Activated CD8-positive, alpha-beta T cell treated with anti-CD3 and anti-CD28 coated beads for 36 hours (primary cell): ENCODE data around the gene TMCC1. TPM values are rescaled to one million over a fixed set of nuclear protein-coding genes. Genes with fewer than 3 reads are reported as not detected.

ENCODE experiments used
- ATAC-seq: fragments of 200-7000 bp; cut with Tn5 transposase; one replicate; pipeline ENCODE4 v1.10.0; 2021; ENCODE audit warnings: mild to moderate bottlenecking, moderate library complexity
- CTCF ChIA-PET: fragments of 350-600 bp; sonication (Branson Sonifier 250); formaldehyde crosslinking; loops from one replicate; lab custom pipeline; 2021; ENCODE audit warnings: antibody characterized with exemption; lab: Charles Lee
- POLR2A ChIA-PET: fragments of 350-600 bp; sonication (Branson Sonifier 250); formaldehyde crosslinking; loops from one replicate; lab custom pipeline; 2021; ENCODE audit warnings: antibody characterized with exemption; lab: Charles Lee
- DNase-seq: peaks from one replicate; pipeline ENCODE4 v3.0.0-alpha.2; 2020
- H3K27ac Mint-ChIP-seq: one replicate; pipeline ENCODE4 v1.8.0; 2021; ENCODE audit warnings: mild to moderate bottlenecking, mixed read lengths
- H3K27me3 Mint-ChIP-seq: one replicate; pipeline ENCODE4 v1.8.0; 2021; ENCODE audit warnings: mixed read lengths
- H3K36me3 Mint-ChIP-seq: one replicate; pipeline ENCODE4 v1.8.0; 2021; ENCODE audit warnings: low read depth, mixed read lengths
- H3K4me1 Mint-ChIP-seq: one replicate; pipeline ENCODE4 v1.8.0; 2021; ENCODE audit warnings: low read depth, mixed read lengths
- H3K4me3 Mint-ChIP-seq: one replicate; pipeline ENCODE4 v1.8.0; 2021; ENCODE audit warnings: mild to moderate bottlenecking, moderate library complexity, mixed read lengths
- H3K9me3 Mint-ChIP-seq: one replicate; pipeline ENCODE4 v1.8.0; 2021; ENCODE audit warnings: mixed read lengths
- intact Hi-C: fragments of 100-400 bp; cut with micrococcal nuclease; formaldehyde crosslinking; loops from one replicate; pipeline ENCODE4 v1.10.0; 2022
- total RNA-seq, 2 experiments: library from RNA; stranded (reverse); gene quantifications; one replicate each; pipeline ENCODE4 v1.2.3, GENCODE V29; 2021
- TF ChIP-seq, protein P1 (sequence below): fragments of 200-600 bp; IDR thresholded peaks from one replicate; pipeline ENCODE4 v1.8.0; 2022; ENCODE audit warnings: antibody characterized with exemption, mild to moderate bottlenecking

Gene TMCC1
- total RNA-seq, 2 experiments from 2014 or later: 14.1 to 18.0 TPM

DNA sequence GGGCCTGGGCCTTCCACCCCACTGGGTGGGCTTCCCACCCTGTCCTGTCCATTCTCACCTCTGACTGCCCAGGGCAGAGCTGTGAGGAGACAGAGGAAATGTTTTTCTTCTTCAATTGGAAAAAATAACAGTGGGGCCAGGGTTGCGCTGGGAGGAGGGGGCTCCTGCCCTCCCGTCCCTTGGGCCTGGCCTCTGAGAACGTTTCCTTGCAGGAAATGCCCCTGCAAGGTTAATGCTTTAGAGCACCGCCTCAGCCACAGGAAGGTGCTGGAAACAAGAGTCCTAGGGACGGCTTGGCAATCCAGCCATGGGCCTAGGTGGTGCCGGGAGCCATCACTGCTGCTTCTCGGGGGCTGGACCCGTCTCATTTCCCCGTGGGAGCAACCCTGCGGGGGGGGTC lies 283.2 kb downstream of the TMCC1 start:
- Mint-ChIP-seq H3K27me3 (peaks cover 20% of the 10 kb centered on the region), H3K4me1 (peaks cover 2% of the 10 kb centered on the region), H3K36me3 (peaks cover 1% of the 10 kb centered on the region), H3K27ac (no peak overlapping the region), H3K9me3 (no peaks in the 10 kb centered on the region), H3K4me3 (no peak overlapping the region)
- TF ChIP-seq, protein P1, sequence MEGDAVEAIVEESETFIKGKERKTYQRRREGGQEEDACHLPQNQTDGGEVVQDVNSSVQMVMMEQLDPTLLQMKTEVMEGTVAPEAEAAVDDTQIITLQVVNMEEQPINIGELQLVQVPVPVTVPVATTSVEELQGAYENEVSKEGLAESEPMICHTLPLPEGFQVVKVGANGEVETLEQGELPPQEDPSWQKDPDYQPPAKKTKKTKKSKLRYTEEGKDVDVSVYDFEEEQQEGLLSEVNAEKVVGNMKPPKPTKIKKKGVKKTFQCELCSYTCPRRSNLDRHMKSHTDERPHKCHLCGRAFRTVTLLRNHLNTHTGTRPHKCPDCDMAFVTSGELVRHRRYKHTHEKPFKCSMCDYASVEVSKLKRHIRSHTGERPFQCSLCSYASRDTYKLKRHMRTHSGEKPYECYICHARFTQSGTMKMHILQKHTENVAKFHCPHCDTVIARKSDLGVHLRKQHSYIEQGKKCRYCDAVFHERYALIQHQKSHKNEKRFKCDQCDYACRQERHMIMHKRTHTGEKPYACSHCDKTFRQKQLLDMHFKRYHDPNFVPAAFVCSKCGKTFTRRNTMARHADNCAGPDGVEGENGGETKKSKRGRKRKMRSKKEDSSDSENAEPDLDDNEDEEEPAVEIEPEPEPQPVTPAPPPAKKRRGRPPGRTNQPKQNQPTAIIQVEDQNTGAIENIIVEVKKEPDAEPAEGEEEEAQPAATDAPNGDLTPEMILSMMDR: no peak
- intact Hi-C loops: loop anchor here (10.0 kb wide), 1 partner anchor 115 kb away; no protein-coding TSS in a partner anchor
- ATAC-seq: no peak
- POLR2A ChIA-PET: no interaction called here
- DNase-seq: no peak
- CTCF ChIA-PET: no interaction called here

DNA sequence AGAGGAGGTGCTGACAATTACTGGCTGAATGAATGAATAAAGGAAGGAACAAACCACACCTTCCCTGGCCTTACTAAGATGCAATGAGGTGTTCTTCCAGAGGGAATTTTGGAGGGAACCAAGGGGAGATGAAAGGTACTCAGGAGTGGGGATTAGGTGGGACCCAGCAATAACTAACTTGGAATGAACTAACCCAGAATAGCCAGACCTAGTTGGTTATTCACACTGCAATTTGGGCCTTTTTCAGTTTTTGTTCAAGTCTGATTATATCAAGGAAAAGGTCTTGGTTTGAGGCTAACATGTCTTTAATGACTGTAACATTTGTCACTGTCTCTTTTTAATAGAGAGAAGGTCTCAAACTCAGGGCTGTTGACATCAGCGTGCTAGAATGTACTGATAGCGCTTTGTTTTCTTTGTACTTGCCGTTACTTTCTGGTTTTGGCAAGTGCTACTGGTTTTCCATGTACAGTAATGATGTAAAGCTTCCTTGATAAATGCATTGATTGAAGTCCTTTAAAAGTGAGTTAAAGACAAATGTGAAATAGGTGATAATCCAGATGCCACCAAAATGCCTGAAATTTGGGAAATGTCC lies 283.8 kb downstream of the TMCC1 start:
- no peak for ATAC-seq
- CTCF ChIA-PET: no interaction called here
- POLR2A ChIA-PET: no interaction called here

DNA sequence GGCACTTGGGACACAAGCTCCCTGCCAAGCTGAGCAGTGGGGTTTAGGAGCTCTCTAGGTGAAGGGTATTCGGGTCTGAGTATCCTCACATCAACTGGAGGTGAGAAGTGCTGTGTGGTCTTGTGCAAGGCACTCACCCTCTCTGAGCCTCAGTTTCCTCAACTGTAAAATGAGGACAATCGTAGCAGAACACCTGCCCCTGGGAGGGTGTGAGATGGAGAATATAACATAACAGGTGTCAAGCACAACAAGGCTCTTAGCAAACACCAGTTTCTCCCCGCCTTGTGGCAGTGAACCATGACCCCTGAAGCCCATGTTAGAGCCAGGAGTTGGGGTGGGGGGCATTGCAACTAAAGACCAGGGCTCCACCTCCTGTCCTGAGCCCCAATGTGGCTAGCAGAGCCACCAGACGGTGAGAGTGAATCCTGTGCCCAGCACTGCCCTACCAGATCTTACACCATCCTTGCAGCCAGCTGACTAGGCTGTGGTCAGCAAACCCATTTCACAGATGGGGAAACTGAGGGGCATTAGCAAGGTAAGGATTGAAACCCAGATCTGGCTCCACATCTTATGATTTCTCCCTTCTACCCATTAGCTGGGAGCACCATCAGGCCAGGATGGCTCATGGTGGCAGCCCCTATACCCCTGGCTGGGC lies 284.4 kb downstream of the TMCC1 start:
- TF ChIP-seq, protein P1: no peak
- DNase-seq (no peak), ATAC-seq (no peak)
- H3K27ac Mint-ChIP-seq: no peak overlapping the region
- H3K4me3 Mint-ChIP-seq: no peak overlapping the region
- H3K36me3 Mint-ChIP-seq: peaks cover 1% of the 10 kb centered on the region
- H3K27me3 Mint-ChIP-seq: peaks cover 28% of the 10 kb centered on the region
- CTCF ChIA-PET: interaction anchor here (1.5 kb wide), 1 partner anchor 33 kb away, joined by 4 read pairs; no protein-coding TSS in a partner anchor
- POLR2A ChIA-PET: no interaction called here
- H3K9me3 Mint-ChIP-seq: no peaks in the 10 kb centered on the region
- H3K4me1 Mint-ChIP-seq: peaks cover 2% of the 10 kb centered on the region
- intact Hi-C loops: no loop called here

More for the DNA sequence above, 283.8 kb downstream of the TMCC1 start:
- H3K27ac Mint-ChIP-seq: no peak overlapping the region
- no peaks in the 10 kb centered on the region for H3K9me3 Mint-ChIP-seq
- TF ChIP-seq, protein P1: no peak
- H3K4me3 Mint-ChIP-seq: no peak overlapping the region
- peaks cover 24% of the 10 kb centered on the region for H3K27me3 Mint-ChIP-seq
- intact Hi-C loops: loop anchor here (10.0 kb wide), 1 partner anchor 115 kb away; no protein-coding TSS in a partner anchor
- H3K4me1 Mint-ChIP-seq: peaks cover 2% of the 10 kb centered on the region
- peaks cover 1% of the 10 kb centered on the region for H3K36me3 Mint-ChIP-seq
- DNase-seq: no peak

DNA sequence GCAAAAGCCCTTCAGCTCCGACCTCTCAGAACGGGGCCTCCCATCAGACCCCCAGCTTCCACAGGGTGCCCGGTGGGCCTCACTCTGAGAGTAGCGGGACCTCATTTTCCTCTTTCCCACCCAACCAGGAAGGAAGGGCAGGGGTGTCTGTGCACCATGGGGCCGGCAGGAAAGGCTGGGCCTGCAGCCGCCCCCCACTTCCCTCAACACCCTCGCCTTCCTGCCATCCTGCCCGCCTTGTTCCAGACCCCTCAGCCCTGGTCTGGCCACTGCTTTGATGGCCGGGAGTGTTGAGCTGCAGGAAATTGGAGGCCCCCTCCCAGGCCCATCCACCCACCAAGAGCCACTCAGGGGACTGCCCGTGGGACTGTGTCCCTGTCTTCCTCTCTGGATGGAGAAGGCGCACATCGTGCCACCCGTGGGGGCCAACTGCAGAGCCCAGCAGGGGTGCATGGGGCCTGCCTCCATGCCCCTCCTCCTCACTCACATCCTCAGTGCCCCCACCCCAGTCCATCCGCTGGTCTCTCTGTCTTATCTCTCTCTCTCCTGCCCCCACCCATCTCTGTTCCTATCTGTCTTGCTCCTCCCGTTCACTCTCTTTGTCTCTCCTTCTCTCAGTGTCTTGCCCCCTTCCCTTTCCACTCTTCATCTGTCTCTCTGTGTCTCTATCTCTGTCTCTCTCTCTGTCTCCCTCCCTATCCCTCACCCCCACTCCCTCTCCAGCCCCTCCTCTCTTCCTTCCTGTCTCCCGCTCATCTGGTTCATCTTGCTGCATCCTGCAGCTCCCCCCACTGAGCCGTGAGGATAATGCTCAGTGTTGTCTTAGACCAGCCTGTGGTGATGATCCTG lies 285.2 kb downstream of the TMCC1 start:
- TF ChIP-seq, protein P1: no peak
- ChIA-PET POLR2A (interaction anchor here (1.3 kb wide), 1 partner anchor 20 kb away, joined by 5 read pairs; no protein-coding TSS in a partner anchor), CTCF (interaction anchor here (1.5 kb wide), 1 partner anchor 32 kb away, joined by 4 read pairs; no protein-coding TSS in a partner anchor)
- intact Hi-C loops: no loop called here
- H3K4me3 Mint-ChIP-seq: no peak overlapping the region
- DNase-seq: no peak
- peaks cover 2% of the 10 kb centered on the region for H3K4me1 Mint-ChIP-seq
- H3K36me3 Mint-ChIP-seq: peaks cover 1% of the 10 kb centered on the region
- H3K9me3 Mint-ChIP-seq: no peaks in the 10 kb centered on the region
- H3K27ac Mint-ChIP-seq: no peak overlapping the region
- no peak for ATAC-seq
- peaks cover 31% of the 10 kb centered on the region for H3K27me3 Mint-ChIP-seq
